Fibroblast of skin of left quadriceps (primary cell): ENCODE results near the gene SORCS3.

Experiments
- DNase-seq, 2 experiments: peaks; one replicate each; pipeline ENCODE4 v3.0.0-alpha.2; 2013; ENCODE audit warnings: low read depth in 2 of 2

The SORCS3 gene

GRCh38 chr10:104844073-104844472 lies 203.0 kb downstream of the SORCS3 start:
- no peak for DNase-seq

- no peak for DNase-seq
Observed at GRCh38 chr10:104850023-104850422, 208.9 kb downstream of the SORCS3 start.

- DNase-seq = peak in 1 of 2 experiments; percentile 0
Observed at GRCh38 chr10:104867966-104868598, 227.0 kb downstream of the SORCS3 start.

GRCh38 chr10:104872691-104873090 lies 231.6 kb downstream of the SORCS3 start:
- no peak for DNase-seq

- DNase-seq = no peak
Observed at GRCh38 chr10:104873161-104873560, 232.1 kb downstream of the SORCS3 start.

GRCh38 chr10:104875561-104875960 lies 234.5 kb downstream of the SORCS3 start:
- no peak for DNase-seq

- no peak for DNase-seq
Observed at GRCh38 chr10:104880624-104881398, 239.7 kb downstream of the SORCS3 start.

GRCh38 chr10:104881740-104882139 lies 240.7 kb downstream of the SORCS3 start:
- no peak for DNase-seq

- no peak for DNase-seq
Observed at GRCh38 chr10:104892879-104893617, 252.0 kb downstream of the SORCS3 start.

- DNase-seq = no peak
Observed at GRCh38 chr10:104893701-104894100, 252.6 kb downstream of the SORCS3 start.

- DNase-seq = no peak
Observed at GRCh38 chr10:104894681-104895080, 253.6 kb downstream of the SORCS3 start.

- no peak for DNase-seq
Observed at GRCh38 chr10:104895541-104895940, 254.5 kb downstream of the SORCS3 start.

- DNase-seq = no peak
Observed at GRCh38 chr10:104895981-104896380, 254.9 kb downstream of the SORCS3 start.

- DNase-seq = no peak
Observed at GRCh38 chr10:104897696-104898095, 256.6 kb downstream of the SORCS3 start.

- no peak for DNase-seq
Observed at GRCh38 chr10:104899779-104900178, 258.7 kb downstream of the SORCS3 start.

GRCh38 chr10:104903433-104903832 lies 262.3 kb downstream of the SORCS3 start:
- DNase-seq = peak in 1 of 2 experiments; percentile 3

- no peak for DNase-seq
Observed at GRCh38 chr10:104904753-104905323, 263.7 kb downstream of the SORCS3 start.

GRCh38 chr10:104906112-104906511 lies 265.0 kb downstream of the SORCS3 start:
- DNase-seq = no peak

- DNase-seq = no peak
Observed at GRCh38 chr10:104907521-104907920, 266.4 kb downstream of the SORCS3 start.

GRCh38 chr10:104908581-104908980 lies 267.5 kb downstream of the SORCS3 start:
- DNase-seq = no peak

GRCh38 chr10:104910712-104911111 lies 269.6 kb downstream of the SORCS3 start:
- DNase-seq = no peak

GRCh38 chr10:104913390-104913789 lies 272.3 kb downstream of the SORCS3 start:
- no peak for DNase-seq
